Fibroblast of lung (primary cell): ENCODE results near the gene PSMB2. TPM values are rescaled to one million over a fixed set of nuclear protein-coding genes. Genes with fewer than 3 reads are reported as not detected.

ENCODE experiments used
- DNase-seq, 2 donors: peaks; one replicate each; pipeline versions ENCODE4 v3.0.0 to v3.0.0-alpha.2; 2010; ENCODE audit warnings: low read depth in 2 of 2
- H2AFZ ChIP-seq: 2 replicates; pipeline ENCODE4 v1.5.1; 2012; ENCODE audit warnings: low read length, control low read depth, inconsistent platforms
- H3K27ac ChIP-seq: 2 replicates; pipeline ENCODE4 v1.5.1; 2011; ENCODE audit warnings: low read length, control low read depth; ENCODE audit not compliant: insufficient read depth
- H3K27me3 ChIP-seq: 2 replicates; pipeline ENCODE4 v1.5.1; 2011; ENCODE audit warnings: mild to moderate bottlenecking, low read length; ENCODE audit not compliant: control insufficient read depth, insufficient read depth
- H3K36me3 ChIP-seq: 2 replicates; pipeline ENCODE4 v1.5.1; 2011; ENCODE audit warnings: low read length; ENCODE audit not compliant: control insufficient read depth, insufficient read depth
- H3K4me1 ChIP-seq: 2 replicates; pipeline ENCODE4 v1.5.1; 2011; ENCODE audit warnings: low read length; ENCODE audit not compliant: control insufficient read depth, insufficient read depth; ENCODE audit errors: extremely low read depth
- H3K4me2 ChIP-seq: 2 replicates; pipeline ENCODE4 v1.5.1; 2011; ENCODE audit warnings: low read length, control low read depth; ENCODE audit not compliant: insufficient read depth; ENCODE audit errors: extremely low read depth
- H3K4me3 ChIP-seq, 4 experiments: fragments of 200-600 bp in 1 of 4; sonication (generic) in 1 of 4; replicated peaks in 1 of 4; 2 replicates each; pipeline ENCODE4 v1.5.1; 2011 to 2016; ENCODE audit warnings: low read length in 4 of 4, low read depth in 3 of 4, mild to moderate bottlenecking in 3 of 4, control low read depth in 2 of 4, inconsistent platforms in 1 of 4, mixed read lengths in 1 of 4; ENCODE audit not compliant: insufficient read depth in 1 of 4; ENCODE audit errors: control extremely low read depth in 1 of 4
- H3K79me2 ChIP-seq: 2 replicates; pipeline ENCODE4 v1.5.1; 2012; ENCODE audit warnings: mild to moderate bottlenecking, low read length, inconsistent platforms; ENCODE audit not compliant: control insufficient read depth, insufficient read depth
- H3K9ac ChIP-seq: 2 replicates; pipeline ENCODE4 v1.5.1; 2011; ENCODE audit warnings: mild to moderate bottlenecking, low read length, control low read depth; ENCODE audit not compliant: insufficient read depth
- H3K9me3 ChIP-seq: 2 replicates; pipeline ENCODE4 v1.5.1; 2012; ENCODE audit warnings: low read depth, low read length; ENCODE audit not compliant: control insufficient read depth, insufficient read depth
- H4K20me1 ChIP-seq: 2 replicates; pipeline ENCODE4 v1.5.1; 2011; ENCODE audit warnings: low read length; ENCODE audit not compliant: control insufficient read depth, insufficient read depth; ENCODE audit errors: extremely low read depth
- CTCF ChIP-seq, 2 donors: IDR thresholded peaks in 1 of 2; conservative IDR thresholded peaks in 1 of 2; 1 replicate in 1 of 2; 2 replicates in 1 of 2; pipeline ENCODE4 v1.5.1; 2011 to 2012; ENCODE audit warnings: low read length in 2 of 2, control low read depth in 1 of 2, inconsistent platforms in 1 of 2, low read depth in 1 of 2, mild to moderate bottlenecking in 1 of 2
- EZH2 ChIP-seq: IDR thresholded peaks from 2 replicates; pipeline ENCODE4 v1.5.1; 2012; ENCODE audit warnings: low read length, control low read depth, mild to moderate bottlenecking; ENCODE audit errors: missing control alignments
- polyA plus RNA-seq, 2 donors: library from polyadenylated mRNA; depleted of rRNA in 1 of 2; stranded (reverse) in 1 of 2; unstranded in 1 of 2; fragments of >200 nt; gene quantifications; 2 replicates each; pipeline ENCODE4 v1.2.1, GENCODE V29; 2011 to 2012; ENCODE audit warnings: missing spikeins in 1 of 2
- total RNA-seq: library from RNA; depleted of rRNA; stranded (reverse); fragments of >200 nt; gene quantifications from 2 replicates; pipeline ENCODE4 v1.2.1, GENCODE V29; 2014

PSMB2 gene
- total and polyA plus RNA-seq, 2 donors (not counting 1 experiment from before 2014, with no cell fraction given), result 18.3 to 66.8 TPM

GRCh38 chr1:35599411-35599810 lies 41.9 kb downstream of the PSMB2 start:
- no peaks in the 10 kb centered on the region for H3K79me2 ChIP-seq
- no peak for DNase-seq
- peaks cover 5% of the 10 kb centered on the region for H3K36me3 ChIP-seq
- no peak overlapping the region for H3K4me3 ChIP-seq
- no peak overlapping the region for H3K27ac ChIP-seq
- no peak overlapping the region for H2AFZ ChIP-seq
- TF ChIP-seq EZH2, result no peak
- no peak for TF ChIP-seq CTCF (conservative IDR thresholded peaks at IDR 0.05 in 1 of 2, IDR thresholded peaks at IDR 0.05 in 1 of 2; ENCODE audit: low read depth in 1 of 2, low read length in 2 of 2)
- no peaks in the 10 kb centered on the region for H4K20me1 ChIP-seq
- H3K4me2 ChIP-seq, result no peak overlapping the region
- H3K4me1 ChIP-seq, result no peaks in the 10 kb centered on the region
- H3K9ac ChIP-seq, result no peak overlapping the region
- H3K27me3 ChIP-seq, result no peaks in the 10 kb centered on the region
- H3K9me3 ChIP-seq, result no peaks in the 10 kb centered on the region

- Histone ChIP-seq H3K4me3 (no peak overlapping the region), H3K27me3 (no peaks in the 10 kb centered on the region), H4K20me1 (no peaks in the 10 kb centered on the region), H3K36me3 (peaks cover 5% of the 10 kb centered on the region), H3K9ac (no peak overlapping the region), H3K4me2 (no peak overlapping the region), H3K9me3 (no peaks in the 10 kb centered on the region), H3K4me1 (no peaks in the 10 kb centered on the region), H2AFZ (no peak overlapping the region), H3K27ac (no peak overlapping the region), H3K79me2 (no peaks in the 10 kb centered on the region)
- no peak for TF ChIP-seq EZH2
- TF ChIP-seq CTCF (conservative IDR thresholded peaks at IDR 0.05 in 1 of 2, IDR thresholded peaks at IDR 0.05 in 1 of 2; ENCODE audit: low read depth in 1 of 2, low read length in 2 of 2), result no peak
- DNase-seq, result no peak
Measured at GRCh38 chr1:35598895-35599294, 42.4 kb downstream of the PSMB2 start.

- no peak overlapping the region for H3K9ac ChIP-seq
- H3K4me1 ChIP-seq, result no peaks in the 10 kb centered on the region
- no peak for DNase-seq
- no peak overlapping the region for H3K27ac ChIP-seq
- H3K79me2 ChIP-seq, result no peaks in the 10 kb centered on the region
- H3K4me2 ChIP-seq, result no peak overlapping the region
- H2AFZ ChIP-seq, result no peak overlapping the region
- H3K36me3 ChIP-seq, result peaks cover 1% of the 10 kb centered on the region
- TF ChIP-seq CTCF (conservative IDR thresholded peaks at IDR 0.05 in 1 of 2, IDR thresholded peaks at IDR 0.05 in 1 of 2; ENCODE audit: low read depth in 1 of 2, low read length in 2 of 2), result no peak
- no peak for TF ChIP-seq EZH2
- H3K4me3 ChIP-seq, result no peak overlapping the region
- H4K20me1 ChIP-seq, result no peaks in the 10 kb centered on the region
- H3K9me3 ChIP-seq, result no peaks in the 10 kb centered on the region
- no peaks in the 10 kb centered on the region for H3K27me3 ChIP-seq
Measured at GRCh38 chr1:35597870-35598269, 43.5 kb downstream of the PSMB2 start.
